ENCODE data around the gene PTPRF. TPM values are rescaled to one million over a fixed set of nuclear protein-coding genes. Genes with fewer than 3 reads are reported as not detected.
"Not testable (repeated sequence)": the region's sequence is repeated elsewhere in the genome, so short reads cannot be mapped to it uniquely, and the experiment has no call there.

PTPRF gene
- total RNA-seq, 1 experiment from 2014 or later: 64.1 TPM

DNA sequence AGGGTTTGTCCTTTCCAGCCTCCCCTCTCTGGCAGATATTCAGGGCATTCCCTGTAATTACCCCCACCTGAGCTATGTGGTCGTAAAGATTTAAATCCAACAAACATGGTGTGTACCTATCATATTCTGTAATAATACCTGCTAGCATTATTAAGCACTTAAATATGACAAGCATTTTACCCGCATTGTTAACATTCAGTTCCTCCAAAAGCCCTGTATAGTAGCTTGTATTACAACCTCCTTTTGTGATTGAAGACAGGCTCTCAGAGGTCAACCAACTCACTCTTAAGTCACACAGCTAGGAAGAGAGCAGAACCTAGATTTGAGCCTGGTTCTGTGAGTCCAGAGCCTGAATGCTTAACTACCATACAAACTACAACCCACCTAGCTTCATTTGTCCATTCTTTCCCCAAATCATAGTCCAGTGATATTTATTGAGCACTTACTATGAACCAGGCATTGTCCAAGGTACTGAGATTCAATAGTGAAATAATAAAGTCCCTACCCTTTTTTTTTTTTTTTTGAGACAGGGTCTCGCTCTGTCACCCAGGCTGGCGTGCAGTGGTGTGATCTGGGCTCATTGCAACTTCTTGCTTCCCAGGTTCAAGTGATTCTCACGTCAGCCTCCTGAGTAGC lies 105.4 kb downstream of the PTPRF start:
- Histone ChIP-seq H3K36me3 (replicated peaks; ENCODE audit: control insufficient read depth, insufficient read depth, low read length) (no peaks in the 10 kb centered on the region), H3K4me3 (ENCODE audit: insufficient read depth, low read depth, low read length) (no peak overlapping the region), H3K27me3 (ENCODE audit: control insufficient read depth, insufficient read depth, low read length) (no peaks in the 10 kb centered on the region)
- no peak for DNase-seq

DNA sequence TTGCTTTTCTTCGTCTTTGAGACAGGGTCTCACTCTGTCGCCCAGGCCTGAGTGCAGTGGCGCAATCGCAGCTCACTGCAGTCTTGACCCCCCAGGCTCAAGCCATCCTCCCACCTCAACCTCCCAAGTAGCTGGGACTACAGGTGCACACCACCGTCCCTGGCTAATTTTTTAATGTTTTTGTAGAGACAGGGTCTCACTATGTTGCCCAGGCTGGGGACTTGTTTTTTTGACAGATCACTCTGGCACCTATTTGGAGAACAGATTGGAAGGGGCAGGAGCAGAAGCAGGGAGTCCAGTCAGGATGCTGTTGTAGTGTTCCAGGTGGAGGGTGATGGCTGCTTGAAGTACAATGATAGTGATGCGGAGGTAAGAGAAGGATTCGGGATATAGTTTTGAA lies 106.6 kb downstream of the PTPRF start:
- no peak for DNase-seq
- H3K27me3 ChIP-seq (ENCODE audit: control insufficient read depth, insufficient read depth, low read length): no peaks in the 10 kb centered on the region
- H3K4me3 ChIP-seq (ENCODE audit: insufficient read depth, low read depth, low read length): no peak overlapping the region
- H3K36me3 ChIP-seq (replicated peaks; ENCODE audit: control insufficient read depth, insufficient read depth, low read length): no peaks in the 10 kb centered on the region

DNA sequence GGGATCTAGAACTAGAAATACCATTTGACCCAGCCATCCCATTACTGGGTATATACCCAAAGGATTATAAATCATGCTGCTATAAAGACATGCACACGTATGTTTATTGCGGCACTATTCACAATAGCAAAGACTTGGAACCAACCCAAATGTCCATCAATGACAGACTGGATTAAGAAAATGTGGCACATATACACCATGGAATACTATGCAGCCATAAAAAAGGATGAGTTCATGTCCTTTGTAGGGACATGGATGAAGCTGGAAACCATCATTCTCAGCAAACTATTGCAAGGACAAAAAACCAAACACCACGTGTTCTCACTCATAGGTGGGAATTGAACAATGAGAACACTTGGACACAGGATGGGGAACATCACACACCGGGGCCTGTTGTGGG lies 107.7 kb downstream of the PTPRF start:
- not testable (repeated sequence) for H3K27me3 ChIP-seq (ENCODE audit: control insufficient read depth, insufficient read depth, low read length); DNase-seq; H3K36me3 ChIP-seq (replicated peaks; ENCODE audit: control insufficient read depth, insufficient read depth, low read length); H3K4me3 ChIP-seq (ENCODE audit: insufficient read depth, low read depth, low read length)

DNA sequence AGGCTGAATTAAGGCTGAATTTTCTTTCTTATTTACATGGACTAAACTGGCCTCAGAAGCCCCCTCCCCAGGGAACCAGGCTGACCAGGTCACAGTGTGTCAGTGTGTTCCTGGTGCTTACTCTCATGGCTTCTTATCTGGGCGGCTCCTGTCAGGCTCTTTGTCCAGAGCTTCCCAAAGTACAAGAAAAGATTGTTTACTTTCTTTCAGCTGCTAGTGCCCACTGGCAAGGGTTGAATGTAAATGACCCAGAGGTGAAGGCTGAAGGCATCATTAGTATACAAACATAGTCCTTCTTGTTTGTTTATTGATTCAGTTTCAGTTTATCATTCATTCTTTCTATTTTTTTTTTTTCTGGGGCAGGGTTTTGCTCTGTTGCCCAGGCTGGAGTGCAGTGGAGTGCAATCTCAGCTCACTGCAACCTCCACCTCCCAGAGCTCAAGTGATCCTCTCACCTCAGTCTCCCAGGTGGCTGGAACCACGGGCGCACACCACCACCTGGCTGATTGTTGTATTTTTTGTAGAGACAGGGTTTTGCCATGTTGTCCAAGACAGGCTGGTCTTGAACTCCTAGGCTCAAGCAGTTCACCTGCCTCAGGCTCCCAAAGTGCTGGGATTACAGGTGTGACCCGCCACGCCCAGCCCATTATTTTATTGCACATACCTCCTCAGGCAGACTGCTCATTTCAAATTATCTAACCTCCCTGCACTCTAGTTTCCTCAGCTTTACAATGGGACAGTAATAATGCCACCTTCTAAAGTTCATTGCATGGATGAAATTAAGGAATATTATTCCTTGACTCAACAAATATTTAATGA lies 109.5 kb downstream of the PTPRF start:
- H3K27me3 ChIP-seq (ENCODE audit: control insufficient read depth, insufficient read depth, low read length): no peaks in the 10 kb centered on the region
- H3K36me3 ChIP-seq (replicated peaks; ENCODE audit: control insufficient read depth, insufficient read depth, low read length): no peaks in the 10 kb centered on the region
- DNase-seq: no peak
- H3K4me3 ChIP-seq (ENCODE audit: insufficient read depth, low read depth, low read length): no peak overlapping the region

DNA sequence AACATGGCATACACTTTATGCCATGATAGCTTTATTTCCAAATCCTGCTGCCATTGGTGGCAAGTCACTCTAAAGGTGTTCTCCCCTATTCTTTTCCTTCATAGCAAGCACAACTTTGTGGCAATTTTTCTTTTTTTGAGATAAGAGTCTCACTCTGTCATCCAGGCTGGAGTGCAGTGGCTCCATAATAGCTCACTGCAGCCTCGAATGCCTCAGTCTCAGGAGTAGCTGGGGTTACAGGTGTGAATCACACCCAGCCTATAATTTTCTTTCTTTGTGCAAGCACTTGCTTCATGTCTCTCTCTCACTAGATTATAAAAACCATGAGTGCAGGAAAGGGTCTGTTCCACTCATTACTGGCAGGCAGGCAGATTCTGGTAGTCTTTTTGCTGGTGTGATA lies 113.9 kb downstream of the PTPRF start:
- no peak for DNase-seq
- Histone ChIP-seq H3K4me3 (ENCODE audit: insufficient read depth, low read depth, low read length) (no peak overlapping the region), H3K27me3 (ENCODE audit: control insufficient read depth, insufficient read depth, low read length) (no peaks in the 10 kb centered on the region; the same call in 1 of the 2 replicates), H3K36me3 (replicated peaks; ENCODE audit: control insufficient read depth, insufficient read depth, low read length) (no peaks in the 10 kb centered on the region)

DNA sequence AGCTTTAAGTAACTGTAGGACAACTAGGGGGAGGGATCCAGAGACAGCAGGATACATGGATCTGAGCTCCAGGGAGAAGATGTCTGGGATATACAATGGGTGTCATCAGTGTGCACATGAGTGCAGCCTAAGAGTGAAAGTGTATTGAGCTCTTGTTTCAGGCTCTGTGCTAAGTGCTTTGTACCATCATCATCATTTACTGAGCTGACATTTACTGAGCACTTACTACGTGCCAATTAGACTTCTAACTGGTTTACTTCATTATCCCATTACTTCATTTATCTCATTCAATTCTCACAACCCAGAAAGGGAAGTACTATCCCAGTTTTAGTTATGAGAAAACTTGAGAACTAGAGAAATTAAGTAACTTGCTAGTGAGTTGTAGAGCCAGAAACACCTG lies 114.8 kb downstream of the PTPRF start:
- no peaks in the 10 kb centered on the region; the same call in 1 of the 2 replicates for H3K27me3 ChIP-seq (ENCODE audit: control insufficient read depth, insufficient read depth, low read length)
- no peak for DNase-seq
- H3K4me3 ChIP-seq (ENCODE audit: insufficient read depth, low read depth, low read length): no peak overlapping the region
- no peaks in the 10 kb centered on the region for H3K36me3 ChIP-seq (replicated peaks; ENCODE audit: control insufficient read depth, insufficient read depth, low read length)

DNA sequence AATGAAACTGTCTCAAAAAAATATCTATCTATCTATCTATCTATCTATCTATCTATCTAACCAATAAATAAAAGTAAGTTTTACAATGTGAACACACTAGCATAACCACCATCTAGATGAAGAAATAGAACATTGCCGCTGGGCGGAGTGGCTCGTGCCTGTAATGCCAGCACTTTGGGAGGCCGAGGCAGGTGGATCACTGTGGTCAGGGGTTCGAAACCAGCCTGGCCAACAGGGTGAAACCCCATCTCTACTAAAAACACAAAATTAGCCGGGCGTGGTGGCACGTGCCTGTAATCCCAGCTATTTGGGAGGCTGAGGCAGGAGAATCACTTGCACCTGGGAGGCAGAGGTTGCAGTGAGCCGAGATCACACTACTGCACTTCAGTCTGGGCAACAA lies 116.6 kb downstream of the PTPRF start:
- not testable (repeated sequence) for H3K36me3 ChIP-seq (replicated peaks; ENCODE audit: control insufficient read depth, insufficient read depth, low read length); H3K4me3 ChIP-seq (ENCODE audit: insufficient read depth, low read depth, low read length)

DNA sequence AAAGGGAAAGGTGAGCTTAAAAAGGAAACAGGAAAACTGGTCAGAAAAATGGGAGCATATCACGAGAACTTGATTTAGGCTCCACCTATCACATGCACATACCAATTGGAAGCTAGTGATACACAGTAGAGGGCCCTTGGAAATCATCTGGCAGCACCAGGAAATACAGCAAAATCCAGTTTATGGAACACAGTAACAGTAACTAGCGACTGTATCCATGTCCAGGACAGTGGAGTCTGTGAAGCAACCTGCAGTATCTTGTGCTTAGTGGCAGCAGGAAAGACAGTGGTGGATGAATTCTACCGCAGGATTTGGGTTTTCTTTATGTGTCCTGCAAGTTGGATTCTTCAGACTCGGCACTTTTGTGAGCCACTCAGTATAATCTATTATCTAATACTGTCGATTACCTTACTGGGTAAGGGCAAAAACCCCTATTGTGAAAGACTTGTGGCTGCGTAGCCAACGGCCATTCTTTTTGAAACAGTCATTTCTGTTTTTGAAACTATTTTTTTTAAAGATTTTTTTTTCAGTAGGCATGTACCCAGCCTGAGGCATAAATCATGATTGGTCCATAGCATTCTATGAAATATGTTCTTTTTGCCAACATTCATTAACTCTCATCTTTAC lies 117.7 kb downstream of the PTPRF start:
- H3K36me3 ChIP-seq (replicated peaks; ENCODE audit: control insufficient read depth, insufficient read depth, low read length): no peaks in the 10 kb centered on the region
- H3K4me3 ChIP-seq (ENCODE audit: insufficient read depth, low read depth, low read length): no peak overlapping the region
- DNase-seq: no peak
- H3K27me3 ChIP-seq (ENCODE audit: control insufficient read depth, insufficient read depth, low read length): no peaks in the 10 kb centered on the region; the same call in 1 of the 2 replicates

More for the DNA sequence above, 116.6 kb downstream of the PTPRF start:
- not testable (repeated sequence) for DNase-seq; H3K27me3 ChIP-seq (ENCODE audit: control insufficient read depth, insufficient read depth, low read length)

DNA sequence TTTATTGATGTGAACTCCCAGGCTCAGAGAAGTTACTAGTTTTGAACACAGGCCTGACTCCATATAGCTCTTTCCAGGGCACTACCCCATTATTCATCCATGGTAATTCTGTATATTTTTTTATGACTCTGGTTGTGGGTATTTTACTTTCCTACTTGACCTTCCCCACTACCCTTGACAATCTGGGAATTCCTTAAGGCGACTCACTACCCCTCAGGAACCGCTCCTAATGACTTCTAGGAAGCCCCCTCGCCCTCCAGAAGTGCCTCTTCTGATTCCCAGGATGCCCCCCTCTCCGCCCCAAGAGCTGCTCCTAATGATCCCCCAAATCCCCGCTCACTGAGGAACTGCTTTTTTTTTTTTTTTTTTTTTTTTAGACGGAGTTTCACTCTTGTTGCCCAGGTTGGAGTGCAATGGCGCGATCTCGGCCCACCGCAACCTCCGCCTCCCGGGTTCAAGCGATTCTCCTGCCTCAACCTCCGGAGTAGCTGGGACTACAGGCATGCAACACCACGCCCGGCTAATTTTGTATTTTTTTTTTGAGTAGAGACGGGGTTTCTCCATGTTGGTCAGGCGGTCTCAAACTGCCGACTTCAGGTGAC lies 118.3 kb downstream of the PTPRF start:
- no peak for DNase-seq
- Histone ChIP-seq H3K4me3 (ENCODE audit: insufficient read depth, low read depth, low read length) (peak overlapping the region; percentile 97), H3K27me3 (ENCODE audit: control insufficient read depth, insufficient read depth, low read length) (no peaks in the 10 kb centered on the region; the same call in 1 of the 2 replicates), H3K36me3 (replicated peaks; ENCODE audit: control insufficient read depth, insufficient read depth, low read length) (peaks cover 5% of the 10 kb centered on the region)

DNA sequence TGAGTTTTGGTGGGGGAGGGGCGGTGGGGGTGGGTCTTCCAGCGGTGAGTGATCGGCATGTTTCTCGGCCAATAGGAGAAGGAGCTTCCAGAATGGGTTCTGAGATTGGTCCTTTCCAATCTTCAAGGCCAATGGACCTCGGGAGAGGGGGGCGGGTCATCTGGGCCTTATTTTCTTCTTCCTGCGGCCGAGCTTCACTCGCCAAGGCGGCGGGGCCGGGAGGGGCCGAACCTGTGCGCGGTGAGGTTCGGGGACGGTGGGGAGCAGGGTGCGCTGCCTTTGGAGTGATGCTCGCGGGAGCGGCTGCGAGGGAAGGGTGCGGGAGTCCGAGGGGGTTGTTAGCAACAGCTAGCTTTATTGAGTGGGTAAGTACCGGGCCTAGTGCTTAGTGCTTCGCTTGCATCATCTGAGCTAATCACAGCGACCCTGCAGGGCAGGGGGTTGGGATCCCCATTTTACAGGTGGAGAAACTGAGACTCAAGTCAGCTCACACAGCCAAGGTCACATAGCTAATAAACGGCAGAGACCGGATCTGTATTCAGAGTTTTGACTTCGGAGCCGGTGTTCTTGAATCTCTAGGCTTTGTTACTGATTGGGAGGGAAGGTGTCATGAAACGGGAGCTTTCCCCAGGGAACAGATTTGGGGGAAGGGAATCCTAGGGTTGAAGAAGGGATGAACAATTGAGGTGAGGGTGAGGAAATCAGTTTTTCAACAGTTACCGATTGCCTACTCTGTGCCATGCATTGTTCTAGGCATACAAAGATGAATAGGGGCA lies 119.8 kb downstream of the PTPRF start:
- H3K27me3 ChIP-seq (ENCODE audit: control insufficient read depth, insufficient read depth, low read length): no peaks in the 10 kb centered on the region; the same call in 1 of the 2 replicates

DNA sequence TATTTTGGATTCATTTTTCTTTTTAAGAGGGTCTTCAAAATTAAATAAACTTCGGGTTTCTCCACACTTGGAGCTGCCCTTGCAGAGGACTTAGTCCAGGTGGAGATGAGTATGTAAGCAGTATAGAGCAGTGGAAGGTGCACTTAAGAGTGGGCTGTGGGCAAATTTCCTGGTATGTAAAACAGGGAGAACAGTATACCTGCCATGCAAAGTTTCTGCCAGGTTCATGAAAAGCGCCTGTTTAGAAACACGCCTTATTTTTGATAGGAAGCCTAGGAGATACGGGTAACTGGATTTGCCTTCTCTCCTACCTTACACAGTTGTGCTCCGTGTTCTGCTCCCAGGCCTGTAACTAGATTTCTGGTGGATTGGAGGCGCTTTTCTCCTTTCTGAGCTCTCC lies 120.5 kb downstream of the PTPRF start:
- H3K4me3 ChIP-seq (ENCODE audit: insufficient read depth, low read depth, low read length): peak overlapping the region; percentile 97
- DNase-seq: peak; percentile 13

More for the DNA sequence above, 119.8 kb downstream of the PTPRF start:
- peaks cover 17% of the 10 kb centered on the region for H3K36me3 ChIP-seq (replicated peaks; ENCODE audit: control insufficient read depth, insufficient read depth, low read length)
- DNase-seq: peak; percentile 99
- H3K4me3 ChIP-seq (ENCODE audit: insufficient read depth, low read depth, low read length): peak overlapping the region; percentile 97

DNA sequence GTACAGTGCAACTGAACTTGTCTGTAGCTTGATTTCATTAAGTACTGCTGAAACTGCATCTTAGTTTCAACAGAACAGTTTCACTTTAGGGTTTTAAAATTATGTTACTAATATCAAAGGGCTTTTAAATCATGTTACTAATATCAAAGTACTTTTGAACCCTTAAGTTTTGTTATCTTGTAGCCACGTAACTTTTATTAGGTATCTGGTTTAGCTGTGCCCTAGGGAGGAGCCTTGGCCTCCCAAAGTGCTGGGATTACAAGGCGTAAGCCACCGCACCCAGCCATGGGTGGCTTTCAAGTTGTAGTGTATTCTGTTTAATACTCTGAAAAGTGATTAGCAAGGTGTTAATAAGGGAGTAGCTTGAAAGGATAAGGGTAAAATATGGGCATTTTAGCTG lies 121.2 kb downstream of the PTPRF start:
- Histone ChIP-seq H3K27me3 (ENCODE audit: control insufficient read depth, insufficient read depth, low read length) (no peaks in the 10 kb centered on the region; the same call in 1 of the 2 replicates), H3K36me3 (replicated peaks; ENCODE audit: control insufficient read depth, insufficient read depth, low read length) (peaks cover 27% of the 10 kb centered on the region), H3K4me3 (ENCODE audit: insufficient read depth, low read depth, low read length) (peak overlapping the region; percentile 43; the same call in 1 of the 2 replicates)
- DNase-seq: no peak

More for the DNA sequence above, 120.5 kb downstream of the PTPRF start:
- no peaks in the 10 kb centered on the region; the same call in 1 of the 2 replicates for H3K27me3 ChIP-seq (ENCODE audit: control insufficient read depth, insufficient read depth, low read length)
- peaks cover 23% of the 10 kb centered on the region for H3K36me3 ChIP-seq (replicated peaks; ENCODE audit: control insufficient read depth, insufficient read depth, low read length)

DNA sequence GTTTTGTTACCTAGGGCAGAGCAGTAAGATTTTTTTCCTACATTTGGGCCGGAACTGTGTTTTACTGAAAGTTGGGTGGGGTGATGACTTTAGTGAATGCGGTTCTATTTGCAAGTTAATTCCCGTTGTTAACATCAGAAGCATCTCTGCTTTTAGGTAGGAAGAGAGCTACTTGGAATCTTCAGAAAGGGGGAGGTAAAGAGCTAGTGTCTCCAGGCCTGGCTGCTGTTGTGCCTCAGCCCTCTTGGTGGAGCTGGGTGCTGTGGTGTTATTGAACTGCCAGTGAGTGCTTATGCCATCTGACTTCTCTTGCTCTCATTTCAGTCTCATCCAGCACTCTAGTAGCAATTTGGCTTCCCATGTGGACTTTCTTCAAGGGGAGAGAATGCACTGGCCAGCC lies 122.7 kb downstream of the PTPRF start:
- Histone ChIP-seq H3K27me3 (ENCODE audit: control insufficient read depth, insufficient read depth, low read length) (no peaks in the 10 kb centered on the region; the same call in 1 of the 2 replicates), H3K4me3 (ENCODE audit: insufficient read depth, low read depth, low read length) (no peak overlapping the region), H3K36me3 (replicated peaks; ENCODE audit: control insufficient read depth, insufficient read depth, low read length) (peaks cover 30% of the 10 kb centered on the region)
- DNase-seq: peak; percentile 79

DNA sequence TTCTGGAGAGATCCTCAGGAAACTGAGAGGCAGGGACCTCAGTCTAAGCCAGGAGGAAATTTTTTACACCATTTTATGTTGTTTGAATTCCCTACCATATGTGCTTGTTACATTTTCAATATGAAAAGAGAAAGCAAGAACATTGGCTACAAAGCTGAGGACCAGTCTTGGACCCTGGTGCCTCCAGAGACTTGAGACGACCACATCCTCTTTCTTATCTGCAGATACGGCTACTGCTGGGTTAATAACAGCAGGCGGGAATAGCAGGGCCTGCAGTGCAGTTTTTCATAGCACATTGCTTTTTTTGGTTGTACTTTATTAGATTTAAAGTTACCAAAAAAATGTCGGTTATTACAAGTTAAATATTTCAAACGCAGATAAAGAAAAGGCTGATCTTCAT lies 123.2 kb downstream of the PTPRF start:
- Histone ChIP-seq H3K36me3 (replicated peaks; ENCODE audit: control insufficient read depth, insufficient read depth, low read length) (peaks cover 30% of the 10 kb centered on the region), H3K4me3 (ENCODE audit: insufficient read depth, low read depth, low read length) (no peak overlapping the region), H3K27me3 (ENCODE audit: control insufficient read depth, insufficient read depth, low read length) (no peaks in the 10 kb centered on the region)
- no peak for DNase-seq
